ENCODE results near the gene ZSCAN10.

- no peak for TF ChIP-seq EZH2 (IDR thresholded peaks at IDR 0.05; ENCODE audit: low read depth, unreplicated experiment)
- TF ChIP-seq CTCF (conservative IDR thresholded peaks at IDR 0.05; ENCODE audit: low read depth in 2 of 2) = no peak
- no peak for TF ChIP-seq POLR2AphosphoS5 (IDR thresholded peaks at IDR 0.05; ENCODE audit: low read depth)
Measured at GRCh38 chr16:3075523-3075915, 23.6 kb downstream of the ZSCAN10 start.

Data from GM23338 (cell line).